IPS DF 6.9 (cell line): ENCODE measurements around the gene CD164.

Experiments
- DNase-seq: peaks from one replicate; pipeline ENCODE4 v3.0.0-alpha.2; 2013; ENCODE audit warnings: low read depth, low spot score
- H3K27ac ChIP-seq: one replicate; pipeline ENCODE4 v1.5.1; 2013; ENCODE audit warnings: low read length, control low read depth
- H3K27me3 ChIP-seq: 2 replicates; pipeline ENCODE4 v1.6.1; 2013; ENCODE audit warnings: mild to moderate bottlenecking, low read length; ENCODE audit not compliant: control insufficient read depth, insufficient read depth
- H3K36me3 ChIP-seq: 2 replicates; pipeline ENCODE4 v1.6.1; 2013; ENCODE audit warnings: low read length; ENCODE audit not compliant: control insufficient read depth, insufficient read depth
- H3K4me1 ChIP-seq: 2 replicates; pipeline ENCODE4 v1.6.1; 2013; ENCODE audit warnings: low read length; ENCODE audit not compliant: control insufficient read depth, insufficient read depth
- H3K4me3 ChIP-seq: 2 replicates; pipeline ENCODE4 v1.5.1; 2013; ENCODE audit warnings: mild to moderate bottlenecking, low read length
- H3K9me3 ChIP-seq: 2 replicates; pipeline ENCODE4 v1.6.1; 2013; ENCODE audit warnings: low read length, inconsistent platforms; ENCODE audit not compliant: control insufficient read depth, insufficient read depth
- WGBS: extraction: QIAGEN DNeasy Blood & Tissue Kit; methylation state at CpG from one replicate; pipeline ENCODE4 v1.1.7; 2013; ENCODE audit warnings: mixed read lengths, missing lambda C conversion rate; ENCODE audit not compliant: insufficient read length, insufficient coverage; 5-methylcytosine and 5-hydroxymethylcytosine counted together

CD164 gene

GRCh38 chr6:109318328-109318876, 63.9 kb downstream of the CD164 start:
- no peaks in the 10 kb centered on the region for H3K4me1 ChIP-seq
- no peak overlapping the region for H3K4me3 ChIP-seq
- no peaks in the 10 kb centered on the region for H3K36me3 ChIP-seq
- no peaks in the 10 kb centered on the region for H3K9me3 ChIP-seq
- no peak overlapping the region for H3K27ac ChIP-seq
- WGBS: no CpG with 5 or more reads among the region's 11 CpGs
- no peaks in the 10 kb centered on the region for H3K27me3 ChIP-seq
- DNase-seq: no peak

- no peaks in the 10 kb centered on the region for H3K9me3 ChIP-seq
- H3K4me3 ChIP-seq: no peak overlapping the region
- H3K36me3 ChIP-seq: no peaks in the 10 kb centered on the region
- H3K27ac ChIP-seq: no peak overlapping the region
- no peaks in the 10 kb centered on the region for H3K27me3 ChIP-seq
- no peaks in the 10 kb centered on the region for H3K4me1 ChIP-seq
- DNase-seq: no peak
- no CpG with 5 or more reads among the region's 5 CpGs for WGBS
Measured at GRCh38 chr6:109316909-109317308, 65.4 kb downstream of the CD164 start.
